GM12878 (cell line): Measurements from ENCODE around the gene VIL1. TPM values are rescaled to one million over a fixed set of nuclear protein-coding genes. Genes with fewer than 3 reads are reported as not detected.

Source experiments
- ATAC-seq: fragments of 200-7000 bp; cut with Tn5 transposase; 3 replicates; pipeline ENCODE4 v1.9.1; 2020; ENCODE audit warnings: mild to moderate bottlenecking, moderate library complexity
- BruUV-seq: library from RNA; stranded (reverse); fragments of 400-500 nt; replicated peaks from 2 replicates; lab custom pipeline; 2021; lab: Mats Ljungman, UMichigan
- CTCF ChIA-PET: fragments of 300-600 bp; sonication (Branson Sonifier 250); formaldehyde crosslinking; extraction: SDS; loops from one replicate; lab custom pipeline; 2021; ENCODE audit warnings: inconsistent platforms; lab: Yijun Ruan, JAX
- POLR2A ChIA-PET: fragments of 350-600 bp; formaldehyde crosslinking; extraction: SDS; loops from one replicate; lab custom pipeline; 2021; ENCODE audit warnings: inconsistent platforms; lab: Charles Lee
- RAD21 ChIA-PET: fragments of 300-600 bp; sonication (Branson Sonifier 250); formaldehyde crosslinking; loops from one replicate; lab custom pipeline; 2023; ENCODE audit warnings: antibody characterized with exemption; ENCODE audit not compliant: unreplicated experiment; lab: Charles Lee
- SMC1A ChIA-PET: fragments of 300-600 bp; sonication (Branson Sonifier 250); formaldehyde crosslinking; loops from one replicate; lab custom pipeline; 2023; ENCODE audit not compliant: unreplicated experiment, uncharacterized antibody; lab: Charles Lee
- DNase-seq: peaks from one replicate; pipeline ENCODE4 v3.0.0-alpha.2; 2011; ENCODE audit warnings: low read depth, low spot score
- FAIRE-seq: peaks from 3 replicates; lab custom pipeline; 2011; peaks lifted over from hg19 to GRCh38; lab: Jason Lieb, UNC
- H2AFZ ChIP-seq: 2 replicates; pipeline ENCODE4 v1.6.0; 2011; ENCODE audit warnings: low read depth, low read length, control low read depth; ENCODE audit not compliant: control insufficient read depth
- H3K27ac ChIP-seq: 2 replicates; pipeline ENCODE4 v1.5.1; 2011; ENCODE audit warnings: control low read depth; ENCODE audit not compliant: control insufficient read depth, insufficient read depth
- H3K27me3 ChIP-seq, 2 experiments: replicated peaks in 1 of 2; 2 replicates each; pipeline versions ENCODE4 v1.6.0 to v1.6.1; 2011; ENCODE audit warnings: low read length in 1 of 2; ENCODE audit not compliant: control insufficient read depth in 2 of 2, insufficient read depth in 2 of 2
- H3K36me3 ChIP-seq, 2 experiments: 2 replicates each; pipeline ENCODE4 v1.5.1; 2011; ENCODE audit warnings: low read length in 1 of 2; ENCODE audit not compliant: control insufficient read depth in 2 of 2, insufficient read depth in 2 of 2
- H3K4me1 ChIP-seq: 2 replicates; pipeline ENCODE4 v1.6.1; 2011; ENCODE audit warnings: mild to moderate bottlenecking, low read length, moderate library complexity, mixed read lengths; ENCODE audit not compliant: control insufficient read depth, insufficient read depth
- H3K4me2 ChIP-seq: 2 replicates; pipeline ENCODE4 v1.6.0; 2011; ENCODE audit warnings: control low read depth; ENCODE audit not compliant: control insufficient read depth, insufficient read depth
- H3K4me3 ChIP-seq: fragments of 200-600 bp; sonication (generic); 2 replicates; pipeline ENCODE4 v1.5.1; 2016
- H3K79me2 ChIP-seq: 2 replicates; pipeline ENCODE4 v1.6.0; 2011; ENCODE audit warnings: low read length; ENCODE audit not compliant: control insufficient read depth, insufficient read depth
- H3K9ac ChIP-seq: 2 replicates; pipeline ENCODE4 v1.8.0; 2011; ENCODE audit warnings: low read length, control low read depth, mixed read lengths; ENCODE audit not compliant: control insufficient read depth, insufficient read depth
- H3K9me3 ChIP-seq: replicated peaks from 3 replicates; pipeline ENCODE4 v1.5.1; 2011; ENCODE audit warnings: mild to moderate bottlenecking, low read length; ENCODE audit not compliant: control insufficient read depth, insufficient read depth
- H4K20me1 ChIP-seq: 2 replicates; pipeline ENCODE4 v1.6.0; 2011; ENCODE audit not compliant: control insufficient read depth, insufficient read depth
- CHD1 ChIP-seq: IDR thresholded peaks from 2 replicates; pipeline ENCODE4 v1.6.1; 2012; ENCODE audit warnings: low read depth, low read length, improper control_type of control experiment
- CREB1 ChIP-seq: IDR thresholded peaks from 2 replicates; pipeline ENCODE4 v1.6.1; 2012; ENCODE audit warnings: low read depth, mild to moderate bottlenecking, inconsistent platforms
- EP300 ChIP-seq, 2 experiments: fragments of 150-350 bp in 1 of 2; IDR thresholded peaks; 2 replicates each; pipeline ENCODE4 v1.6.1; 2011 to 2012; ENCODE audit warnings: low read depth in 2 of 2, low read length in 2 of 2, borderline replicate concordance in 1 of 2, improper control_type of control experiment in 1 of 2, inconsistent platforms in 1 of 2; ENCODE audit not compliant: control insufficient read depth in 1 of 2
- FOXK2 ChIP-seq: fragments of 450-650 bp; IDR thresholded peaks from 2 replicates; pipeline ENCODE4 v1.6.1; 2017; ENCODE audit warnings: mild to moderate bottlenecking, moderate library complexity
- KAT2A ChIP-seq: conservative IDR thresholded peaks from 2 replicates; pipeline ENCODE4 v1.6.1; 2011; ENCODE audit warnings: low read depth, low read length; ENCODE audit not compliant: control insufficient read depth
- POLR2A ChIP-seq: IDR thresholded peaks from 2 replicates; pipeline ENCODE4 v1.6.1; 2011; ENCODE audit warnings: low read depth, mild to moderate bottlenecking, low read length
- SMAD5 ChIP-seq: IDR thresholded peaks from 2 replicates; pipeline ENCODE4 v1.6.1; 2016; ENCODE audit warnings: antibody characterized with exemption, low read depth
- ZZZ3 ChIP-seq: IDR thresholded peaks from 2 replicates; pipeline ENCODE4 v1.6.1; 2011; ENCODE audit warnings: low read depth; ENCODE audit not compliant: control insufficient read depth, insufficient read length
- WGBS: methylation state at CpG from one replicate; pipeline ENCODE4 v1.1.6; 2016; ENCODE audit warnings: low lambda C conversion rate; ENCODE audit not compliant: insufficient replicate concordance, insufficient coverage; ENCODE audit errors: missing lambda C conversion rate; 5-methylcytosine and 5-hydroxymethylcytosine counted together
- in situ Hi-C: fragments of 300-500 bp; cut with MboI; formaldehyde crosslinking; loops from 9 replicates; pipeline ENCODE4 v1.14.3; 2018; ENCODE audit warnings: mixed read lengths
- intact Hi-C: fragments of 100-400 bp; cut with micrococcal nuclease; formaldehyde crosslinking; loops from one replicate; pipeline ENCODE4 v1.14.2; 2022; ENCODE audit not compliant: unreplicated experiment
- polyA plus RNA-seq, 11 experiments: library from polyadenylated mRNA; depleted of rRNA in 4 of 11; unstranded in 6 of 11; stranded (reverse) in 5 of 11; fragments of >200 nt; fragmentation: Nextera tagmentation in 4 of 11; fragmentation: Illumina TruSeq in 1 of 11; extraction: Ambion mirVana in 4 of 11; extraction: Trizol in 1 of 11; gene quantifications; 1 replicate in 1 of 11; 2 replicates in 10 of 11; pipeline versions ENCODE4 v1.2.1 to v1.2.3, GENCODE V29; 2011 to 2016; ENCODE audit warnings: inconsistent platforms in 2 of 11, missing spikeins in 2 of 11, low read depth in 1 of 11
- total RNA-seq, 4 experiments: library from RNA; depleted of rRNA in 3 of 4; stranded (reverse); fragments of >200 nt in 3 of 4; fragmentation: Illumina TruSeq in 1 of 4; extraction: Trizol in 1 of 4; gene quantifications; 2 replicates each; pipeline versions ENCODE4 v1.2.1 to v1.2.3, GENCODE V29; 2013 to 2021
- TF ChIP-seq, protein P1 (sequence below): IDR thresholded peaks from 2 replicates; pipeline ENCODE4 v1.6.1; 2011; ENCODE audit warnings: low read depth, low read length, improper control_type of control experiment, borderline replicate concordance
- TF ChIP-seq, protein P2 (sequence below): fragments of 450-650 bp; IDR thresholded peaks from 2 replicates; pipeline ENCODE4 v1.6.1; 2017; ENCODE audit warnings: mild to moderate bottlenecking, low read depth, inconsistent platforms; ENCODE audit not compliant: poor library complexity, severe bottlenecking

Gene VIL1
- total and polyA plus RNA-seq, 10 of the 15 experiments (the other 5 are each of a cell fraction or from before 2014, with no cell fraction given), result 0.03 to 1.9 (median 0.33) TPM

DNA sequence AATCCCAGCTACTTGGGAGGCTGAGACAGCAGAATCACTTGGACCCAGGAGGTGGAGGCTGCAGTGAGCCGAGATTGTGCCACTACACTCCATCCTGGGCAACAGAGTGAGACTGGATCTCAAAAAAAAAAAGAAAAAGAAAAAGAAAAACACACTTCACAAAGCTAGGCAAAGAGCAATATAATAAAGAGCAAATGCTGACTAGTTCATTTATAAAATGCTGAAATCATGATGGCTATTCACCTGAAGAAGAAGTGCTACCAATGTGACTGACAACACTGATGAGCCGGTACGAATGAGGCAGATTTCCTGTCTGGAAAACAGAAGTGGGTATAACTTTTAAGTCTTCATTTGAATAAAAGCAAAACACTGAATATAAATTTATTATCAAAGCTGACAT, 37.9 kb downstream of the VIL1 start:
- Histone ChIP-seq H3K36me3 (peaks cover 4 to 20% of the 10 kb centered on the region in 2 experiments), H3K9ac (no peak overlapping the region), H3K4me1 (no peaks in the 10 kb centered on the region), H3K79me2 (no peaks in the 10 kb centered on the region), H3K9me3 (no peaks in the 10 kb centered on the region; the same call in 2 of the 3 replicates), H2AFZ (no peak overlapping the region), H4K20me1 (no peaks in the 10 kb centered on the region), H3K27ac (no peak overlapping the region), H3K4me3 (no peak overlapping the region), H3K4me2 (no peak overlapping the region), H3K27me3 (no peaks in the 10 kb centered on the region)
- TF ChIP-seq, protein P1, sequence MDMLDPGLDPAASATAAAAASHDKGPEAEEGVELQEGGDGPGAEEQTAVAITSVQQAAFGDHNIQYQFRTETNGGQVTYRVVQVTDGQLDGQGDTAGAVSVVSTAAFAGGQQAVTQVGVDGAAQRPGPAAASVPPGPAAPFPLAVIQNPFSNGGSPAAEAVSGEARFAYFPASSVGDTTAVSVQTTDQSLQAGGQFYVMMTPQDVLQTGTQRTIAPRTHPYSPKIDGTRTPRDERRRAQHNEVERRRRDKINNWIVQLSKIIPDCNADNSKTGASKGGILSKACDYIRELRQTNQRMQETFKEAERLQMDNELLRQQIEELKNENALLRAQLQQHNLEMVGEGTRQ, result no peak
- TF ChIP-seq ZZZ3 (no peak), KAT2A (no peak), CHD1 (no peak), POLR2A (no peak), FOXK2 (no peak), SMAD5 (no peak), CREB1 (no peak), EP300 (IDR thresholded peaks at IDR 0.05; ENCODE audit: borderline replicate concordance in 1 of 2, control insufficient read depth in 1 of 2, low read depth in 2 of 2, low read length in 2 of 2) (no peak)
- TF ChIP-seq, protein P2, sequence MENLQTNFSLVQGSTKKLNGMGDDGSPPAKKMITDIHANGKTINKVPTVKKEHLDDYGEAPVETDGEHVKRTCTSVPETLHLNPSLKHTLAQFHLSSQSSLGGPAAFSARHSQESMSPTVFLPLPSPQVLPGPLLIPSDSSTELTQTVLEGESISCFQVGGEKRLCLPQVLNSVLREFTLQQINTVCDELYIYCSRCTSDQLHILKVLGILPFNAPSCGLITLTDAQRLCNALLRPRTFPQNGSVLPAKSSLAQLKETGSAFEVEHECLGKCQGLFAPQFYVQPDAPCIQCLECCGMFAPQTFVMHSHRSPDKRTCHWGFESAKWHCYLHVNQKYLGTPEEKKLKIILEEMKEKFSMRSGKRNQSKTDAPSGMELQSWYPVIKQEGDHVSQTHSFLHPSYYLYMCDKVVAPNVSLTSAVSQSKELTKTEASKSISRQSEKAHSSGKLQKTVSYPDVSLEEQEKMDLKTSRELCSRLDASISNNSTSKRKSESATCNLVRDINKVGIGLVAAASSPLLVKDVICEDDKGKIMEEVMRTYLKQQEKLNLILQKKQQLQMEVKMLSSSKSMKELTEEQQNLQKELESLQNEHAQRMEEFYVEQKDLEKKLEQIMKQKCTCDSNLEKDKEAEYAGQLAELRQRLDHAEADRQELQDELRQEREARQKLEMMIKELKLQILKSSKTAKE, result no peak
- FAIRE-seq (no peak), DNase-seq (no peak), ATAC-seq (no peak)
- intact Hi-C loops (no loop called here), in situ Hi-C loops (no loop called here)
- 84% methylated on average over 3 of the region's 3 CpGs for WGBS
- ChIA-PET SMC1A (no interaction called here), RAD21 (no interaction called here), POLR2A (interaction anchor here (0.7 kb wide), 1 partner anchor 36 kb away, joined by 3 read pairs; no protein-coding TSS in a partner anchor), CTCF (interaction anchor here (0.5 to 1.0 kb wide), 3 partner anchors 60 to 101 kb away, joined by 3 read pairs; partner anchors contain the start of gene CATIP)
- BruUV-seq, result no TSS peak
